GM21717 (cell line): ENCODE results near the gene NTNG1.

ENCODE experiments used
- ATAC-seq: cut with Tn5 transposase; IDR thresholded peaks from one replicate; pipeline ENCODE4 v1.9.1; 2021; ENCODE audit warnings: mild to moderate bottlenecking, moderate library complexity; ENCODE audit not compliant: unreplicated experiment

NTNG1 gene

GRCh38 chr1:107443860-107444259 lies 303.0 kb downstream of the NTNG1 start:
- ATAC-seq, result no peak

DNA sequence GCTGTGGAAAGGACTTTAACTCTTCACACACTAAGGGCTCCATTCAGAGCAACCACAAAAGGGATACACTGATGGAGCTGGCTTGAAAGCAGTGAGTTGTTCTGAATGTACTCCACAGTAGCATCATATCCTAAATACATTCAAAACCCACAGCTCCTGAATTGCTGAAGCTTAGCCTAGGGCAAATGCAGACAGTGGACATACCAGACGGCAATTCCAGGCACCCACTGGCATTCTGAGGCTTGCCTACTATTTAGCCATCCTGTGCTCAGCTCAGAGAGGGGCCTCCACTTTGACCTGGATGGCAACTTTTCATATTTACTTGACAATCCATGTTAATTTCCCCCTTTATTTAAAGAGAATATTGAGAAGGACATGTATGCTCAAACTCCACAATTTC lies 303.5 kb downstream of the NTNG1 start:
- no peak for ATAC-seq

DNA sequence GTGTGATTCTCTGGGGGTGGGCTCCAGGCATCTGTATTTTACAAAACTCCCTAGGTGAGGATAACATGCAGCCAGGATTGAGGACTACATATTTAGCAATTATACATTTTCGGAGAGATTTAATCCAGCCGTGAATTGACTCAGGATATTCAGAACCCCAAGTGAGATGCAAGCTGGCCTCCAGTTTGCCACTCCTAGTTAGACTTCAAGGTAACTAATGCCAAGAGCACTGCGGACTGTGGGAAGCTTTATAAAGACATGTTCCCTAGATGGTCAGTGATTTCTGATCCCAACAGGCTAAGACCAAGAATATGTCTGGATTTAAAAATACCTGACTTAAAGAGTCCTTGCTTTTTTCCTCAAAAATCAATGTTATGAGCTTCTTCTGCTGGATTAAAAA lies 308.5 kb downstream of the NTNG1 start:
- no peak for ATAC-seq

DNA sequence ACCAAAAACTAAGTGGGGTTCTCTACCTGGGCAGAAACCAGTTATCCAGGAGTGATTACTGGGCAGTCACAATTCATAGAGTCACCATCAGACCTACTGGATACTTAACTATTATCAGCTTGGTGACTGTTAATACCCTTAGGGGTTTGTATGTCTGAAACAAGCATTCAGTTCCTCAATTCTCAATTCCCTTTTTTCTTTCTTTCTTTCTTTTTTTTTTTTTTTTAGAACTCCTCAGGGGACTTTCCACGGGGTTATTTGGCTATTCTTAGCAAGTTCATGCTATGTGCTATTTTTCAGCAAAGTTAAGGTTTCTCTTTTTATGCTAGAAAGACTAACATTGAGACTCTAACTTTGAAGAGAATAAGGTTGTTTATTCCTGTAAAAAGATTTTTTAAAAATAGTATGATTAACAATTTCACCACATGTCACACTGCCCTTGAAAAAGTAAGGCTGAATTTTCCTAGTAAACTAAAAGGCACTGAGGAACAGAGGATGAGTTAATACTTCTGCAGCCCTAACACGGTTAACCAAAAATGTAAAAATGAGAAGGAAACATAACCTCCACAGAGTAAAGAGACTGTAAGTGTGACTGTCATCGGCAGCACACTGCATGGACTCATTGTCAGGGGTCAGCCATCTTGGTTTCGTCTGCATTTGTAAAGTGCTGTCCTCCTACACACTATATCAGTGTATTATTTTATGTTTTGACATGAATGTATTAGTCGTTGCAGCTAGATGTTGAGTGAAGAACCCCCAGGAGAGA lies 310.2 kb downstream of the NTNG1 start:
- peak; percentile 81 for ATAC-seq

GRCh38 chr1:107451715-107452114 lies 310.9 kb downstream of the NTNG1 start:
- ATAC-seq, result peak; percentile 66

GRCh38 chr1:107454791-107455190 lies 314.0 kb downstream of the NTNG1 start:
- no peak for ATAC-seq

DNA sequence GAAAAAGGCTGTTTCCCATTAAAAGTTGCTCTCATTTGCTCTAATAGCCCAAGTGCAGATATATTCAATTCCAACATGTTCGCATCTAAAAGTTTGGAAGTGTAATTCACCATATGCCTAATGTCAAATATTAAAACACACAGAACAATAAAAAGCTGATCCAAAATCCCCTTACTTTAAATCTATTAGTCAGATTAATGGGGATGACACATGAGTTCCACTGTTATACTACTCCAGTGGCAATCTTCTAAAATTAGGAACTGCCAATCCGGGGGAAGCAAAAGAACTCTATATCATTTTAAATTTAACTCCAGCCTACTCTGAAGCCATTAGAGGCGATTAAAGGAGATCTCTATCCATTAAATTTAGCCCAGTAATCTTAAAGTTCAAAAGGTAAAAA lies 317.1 kb downstream of the NTNG1 start:
- no peak for ATAC-seq

DNA sequence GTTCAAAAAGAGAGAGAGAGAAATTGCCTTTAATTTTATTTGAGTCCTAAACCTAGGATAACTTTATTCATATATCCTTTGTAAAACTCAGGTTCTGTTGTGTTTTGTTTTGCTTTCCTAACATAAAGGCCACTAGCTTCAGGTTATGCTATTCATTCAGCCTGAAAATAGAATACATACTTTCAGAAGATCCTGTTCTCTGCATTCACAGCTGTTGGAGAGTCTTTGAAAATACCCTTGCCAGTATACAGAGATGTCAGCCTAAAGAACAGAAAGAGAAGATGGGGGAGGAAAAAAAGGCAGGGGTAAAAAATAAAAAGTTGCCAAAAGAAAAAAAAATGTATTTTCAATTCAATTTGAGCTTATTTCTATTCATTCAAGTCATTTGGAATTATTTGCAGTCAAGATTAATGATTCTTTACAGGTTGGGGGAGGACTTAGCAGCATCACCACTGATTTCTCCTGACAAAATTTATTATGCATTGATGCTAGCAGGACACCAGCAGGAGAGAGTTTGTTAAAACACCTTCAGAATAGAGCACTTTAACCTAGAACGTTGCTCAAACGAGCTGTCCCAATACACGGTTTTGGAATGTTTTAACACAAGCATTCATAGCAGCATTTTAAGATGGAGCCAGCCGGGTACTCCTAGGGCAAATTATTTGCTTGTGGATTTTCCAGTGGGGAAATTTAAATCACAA lies 318.5 kb downstream of the NTNG1 start:
- ATAC-seq, result peak; percentile 80

GRCh38 chr1:107460035-107460434 lies 319.2 kb downstream of the NTNG1 start:
- ATAC-seq, result peak; percentile 82

DNA sequence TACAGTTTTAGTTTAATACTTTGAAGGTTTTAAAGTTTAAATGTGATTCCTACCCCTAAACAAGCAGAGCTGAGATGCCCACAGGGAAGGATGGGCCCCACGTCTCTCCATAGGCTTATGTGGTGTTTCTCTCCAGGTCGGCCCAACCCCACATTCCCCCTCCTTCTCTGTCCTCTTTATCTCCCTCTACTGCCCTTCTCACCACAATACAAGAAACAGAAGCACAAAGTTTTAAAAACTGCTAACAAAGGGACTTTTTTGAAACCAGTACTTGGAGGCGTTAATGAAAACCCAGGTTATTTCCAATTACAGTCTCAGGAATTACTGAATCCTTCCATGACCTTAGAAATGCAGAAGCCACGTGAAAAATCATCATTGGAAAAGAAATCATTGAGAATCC lies 324.0 kb downstream of the NTNG1 start:
- no peak for ATAC-seq

GRCh38 chr1:107467286-107467685 lies 326.4 kb downstream of the NTNG1 start:
- ATAC-seq, result no peak

DNA sequence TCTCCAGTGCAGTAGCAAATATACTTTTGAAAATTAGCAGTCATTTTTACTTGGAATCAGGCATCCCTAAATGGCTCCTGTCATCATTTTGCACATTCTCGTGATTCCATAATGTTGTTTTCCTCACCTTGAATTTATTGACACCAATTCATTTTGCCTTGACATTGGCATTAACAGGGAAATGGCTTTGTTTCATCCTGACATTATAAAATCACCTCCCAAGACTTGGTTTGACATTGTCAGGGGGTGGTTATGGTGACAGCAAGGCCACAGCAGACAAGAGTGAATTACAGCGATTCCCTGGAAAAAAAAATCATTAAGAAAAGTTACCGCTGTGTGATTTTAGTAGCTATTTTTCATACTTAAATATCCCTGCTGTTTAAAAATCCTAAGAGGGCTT lies 327.0 kb downstream of the NTNG1 start:
- ATAC-seq, result no peak

DNA sequence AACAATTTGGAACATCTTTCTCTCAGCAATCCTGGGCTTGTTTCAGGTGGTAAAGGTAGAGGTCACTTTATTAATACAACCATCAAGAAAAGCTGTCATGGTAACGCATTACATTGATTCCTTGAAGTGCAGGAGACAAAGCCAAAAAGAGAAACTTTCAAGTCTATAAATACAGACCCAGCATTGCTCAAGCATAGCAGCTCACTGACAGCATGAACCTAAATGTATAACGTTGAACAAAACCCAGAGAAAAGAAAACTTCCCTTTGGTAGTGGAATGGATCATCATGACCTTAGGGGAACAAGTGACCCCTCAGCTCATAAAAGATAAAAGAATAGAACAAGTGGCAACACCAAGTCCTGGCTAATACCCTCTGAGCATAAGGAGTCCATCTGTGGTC lies 332.2 kb downstream of the NTNG1 start:
- ATAC-seq, result peak; percentile 46

DNA sequence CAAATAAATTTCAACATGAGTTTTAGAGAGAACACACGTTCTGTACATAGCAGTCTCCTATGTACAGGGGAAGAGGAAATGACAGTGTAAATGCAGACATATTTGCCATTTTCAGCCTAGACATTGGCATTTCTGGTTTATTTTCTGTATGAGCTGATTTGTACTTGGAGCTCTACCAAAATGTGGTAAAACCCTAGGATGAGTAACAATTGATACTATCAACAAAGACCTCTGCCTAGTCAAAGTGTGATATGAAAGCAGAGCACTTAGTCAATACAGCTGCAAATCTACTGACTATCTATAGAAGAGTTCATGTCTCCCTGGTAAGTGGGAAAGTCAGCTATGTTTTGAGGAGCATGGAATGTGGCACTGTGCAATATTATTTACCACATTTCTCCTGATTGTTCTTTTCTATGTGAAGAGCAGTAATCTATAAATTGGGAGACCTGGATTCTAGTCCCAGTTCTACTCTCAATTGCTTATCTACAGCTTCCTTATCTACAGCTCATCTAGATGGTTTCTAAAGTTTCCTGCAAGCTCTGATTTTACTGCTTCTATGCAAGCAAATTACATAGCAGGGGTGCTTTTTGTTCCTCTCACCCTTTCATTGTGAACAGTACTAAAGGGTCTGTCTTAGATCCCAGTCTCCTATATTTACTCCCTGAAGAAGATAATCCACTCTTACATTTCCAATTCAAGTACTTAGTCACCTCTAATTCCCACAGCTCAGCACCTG lies 334.2 kb downstream of the NTNG1 start:
- peak; percentile 88 for ATAC-seq

DNA sequence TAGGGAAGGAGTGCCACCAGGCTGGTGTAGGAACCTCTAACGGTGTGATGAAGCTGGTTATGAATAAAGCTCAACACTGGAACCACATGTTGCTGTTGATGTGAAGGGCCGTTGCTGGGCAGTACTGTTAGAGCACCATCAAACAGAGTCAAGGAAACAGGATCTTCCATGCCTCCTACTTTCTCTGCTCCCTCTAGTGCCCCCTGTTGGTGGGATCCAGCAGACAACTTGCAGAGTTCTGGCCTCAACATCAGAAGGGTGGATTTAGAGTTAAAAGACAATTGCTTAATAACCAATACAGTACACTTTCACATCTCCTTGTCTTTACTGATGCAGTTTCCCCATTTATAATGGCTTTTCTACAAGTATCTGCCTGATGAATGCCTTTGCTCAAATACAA lies 336.4 kb downstream of the NTNG1 start:
- no peak for ATAC-seq

DNA sequence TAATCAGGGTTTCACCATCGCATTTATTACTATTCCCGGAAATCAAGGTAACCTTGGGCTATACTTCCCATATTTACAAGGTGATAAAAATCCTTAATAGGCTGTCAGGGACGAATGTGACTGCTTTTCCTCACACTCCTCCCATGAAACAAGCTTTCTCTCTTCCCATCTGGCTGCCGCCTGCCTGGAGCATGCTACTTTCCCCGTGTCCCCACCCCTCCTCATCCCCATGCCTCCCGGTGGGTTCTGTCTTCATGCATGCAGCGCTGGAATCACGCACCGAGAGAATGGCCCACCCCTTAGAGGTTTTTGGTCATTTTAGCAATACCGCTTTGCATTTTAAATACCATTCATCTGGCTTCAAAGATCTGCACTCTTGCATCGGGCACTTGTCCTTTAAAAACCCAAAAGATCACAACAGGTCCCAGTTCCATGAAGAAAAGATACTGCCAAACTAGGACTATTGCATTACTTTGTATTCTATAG lies 339.1 kb downstream of the NTNG1 start:
- ATAC-seq, result no peak

DNA sequence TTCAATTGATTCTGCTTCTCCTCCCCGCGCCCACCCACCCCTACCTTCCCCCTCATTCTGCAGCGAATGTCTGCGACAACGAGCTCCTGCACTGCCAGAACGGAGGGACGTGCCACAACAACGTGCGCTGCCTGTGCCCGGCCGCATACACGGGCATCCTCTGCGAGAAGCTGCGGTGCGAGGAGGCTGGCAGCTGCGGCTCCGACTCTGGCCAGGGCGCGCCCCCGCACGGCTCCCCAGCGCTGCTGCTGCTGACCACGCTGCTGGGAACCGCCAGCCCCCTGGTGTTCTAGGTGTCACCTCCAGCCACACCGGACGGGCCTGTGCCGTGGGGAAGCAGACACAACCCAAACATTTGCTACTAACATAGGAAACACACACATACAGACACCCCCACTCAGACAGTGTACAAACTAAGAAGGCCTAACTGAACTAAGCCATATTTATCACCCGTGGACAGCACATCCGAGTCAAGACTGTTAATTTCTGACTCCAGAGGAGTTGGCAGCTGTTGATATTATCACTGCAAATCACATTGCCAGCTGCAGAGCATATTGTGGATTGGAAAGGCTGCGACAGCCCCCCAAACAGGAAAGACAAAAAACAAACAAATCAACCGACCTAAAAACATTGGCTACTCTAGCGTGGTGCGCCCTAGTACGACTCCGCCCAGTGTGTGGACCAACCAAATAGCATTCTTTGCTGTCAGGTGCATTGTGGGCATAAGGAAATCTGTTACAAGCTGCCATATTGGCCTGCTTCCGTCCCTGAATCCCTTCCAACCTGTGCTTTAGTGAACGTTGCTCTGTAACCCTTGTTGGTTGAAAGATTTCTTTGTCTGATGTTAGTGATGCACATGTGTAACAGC lies 339.9 kb downstream of the NTNG1 start:
- ATAC-seq, result no peak

- no peak for ATAC-seq
Measured at GRCh38 chr1:107481756-107482384, 341.0 kb downstream of the NTNG1 start.

GRCh38 chr1:107483949-107484348 lies 343.1 kb downstream of the NTNG1 start:
- no peak for ATAC-seq

DNA sequence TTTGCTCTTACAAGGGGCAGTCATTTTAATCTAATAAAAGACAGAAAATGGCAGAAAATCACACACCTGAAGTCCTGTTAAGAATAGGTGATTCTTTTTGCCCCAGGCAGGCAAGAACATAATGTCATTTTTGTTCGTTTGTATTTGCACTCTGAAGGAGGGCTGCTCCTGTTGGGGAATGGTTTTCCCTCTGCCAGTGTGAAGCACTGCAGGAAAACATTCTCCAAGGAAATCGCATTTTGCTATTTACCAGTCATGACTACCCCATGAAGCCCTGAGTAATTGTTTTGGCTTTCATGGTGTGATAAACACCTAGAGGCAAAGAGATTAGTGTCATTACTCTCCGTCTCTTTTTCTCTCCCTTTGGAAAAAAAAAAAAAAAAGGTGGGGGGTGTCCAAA lies 345.5 kb downstream of the NTNG1 start:
- ATAC-seq, result no peak
